Right ventricle myocardium inferior (tissue), 1 donor: ENCODE measurements around the gene ZNF22. TPM values are rescaled to one million over a fixed set of nuclear protein-coding genes. Genes with fewer than 3 reads are reported as not detected.

Source experiments
- ATAC-seq: fragments of 200-7000 bp; cut with Tn5 transposase; one replicate; pipeline ENCODE4 v1.9.1; 2020; ENCODE audit warnings: mild to moderate bottlenecking, moderate library complexity
- DNase-seq: peaks from one replicate; pipeline ENCODE4 v3.0.0; 2021; ENCODE audit errors: missing footprints
- intact Hi-C: fragments of 100-400 bp; cut with DNase I; formaldehyde crosslinking; loops from one replicate; pipeline ENCODE4 v1.11.0; 2022
- total RNA-seq: library from RNA; stranded (reverse); fragmentation: NEBNext Ultra II Directional; extraction: Animal tissue kit (Norgen Biotek cat#: 25700); gene quantifications from one replicate; pipeline ENCODE4 v1.2.1, GENCODE V29; 2021
- donor health status: DM: no; HTN: yes; CAD: no; lungs with severe emphysema.

ZNF22 gene
- total RNA-seq, 1 donor from 2014 or later: 13.7 TPM

- intact Hi-C loops: loop anchor here (10.0 kb wide), 3 partner anchors 99 to 1289 kb away; no protein-coding TSS in a partner anchor
- peak; percentile 74 for DNase-seq
- ATAC-seq: no peak
Observed at GRCh38 chr10:44974082-44974627, 26.6 kb upstream of the ZNF22 start.

- intact Hi-C loops: loop anchor here (1.0 to 10.0 kb wide), 4 partner anchors 43 to 1290 kb away; no protein-coding TSS in a partner anchor
- ATAC-seq (peak; percentile 77), DNase-seq (peak; percentile 90)
Observed at GRCh38 chr10:44974628-44975430, 25.9 kb upstream of the ZNF22 start.

- intact Hi-C loops: loop anchor here (1.0 to 10.0 kb wide), 5 partner anchors 15 to 1291 kb away; no protein-coding TSS in a partner anchor
Observed at GRCh38 chr10:44975431-44976331, 25.0 kb upstream of the ZNF22 start.

GRCh38 chr10:44976352-44977198 lies 24.1 kb upstream of the ZNF22 start:
- ATAC-seq (no peak), DNase-seq (peak; percentile 18)
- intact Hi-C loops: loop anchor here (2.0 to 10.0 kb wide), 4 partner anchors 16 to 1292 kb away; no protein-coding TSS in a partner anchor

More at GRCh38 chr10:44975431-44976331, 25.0 kb upstream of the ZNF22 start:
- peak; percentile 3 for ATAC-seq
- DNase-seq: peak; percentile 66

GRCh38 chr10:44977287-44978212 lies 23.2 kb upstream of the ZNF22 start:
- ATAC-seq (peak; percentile 6), DNase-seq (peak; percentile 50)
- intact Hi-C loops: loop anchor here (1.0 to 10.0 kb wide), 5 partner anchors 17 to 1293 kb away; no protein-coding TSS in a partner anchor

GRCh38 chr10:44978213-44978569 lies 22.5 kb upstream of the ZNF22 start:
- intact Hi-C loops: loop anchor here (1.0 to 10.0 kb wide), 4 partner anchors 18 to 1293 kb away; no protein-coding TSS in a partner anchor
- no peak for DNase-seq

GRCh38 chr10:44978570-44979280 lies 22.0 kb upstream of the ZNF22 start, which contains the start of gene DEPP1:
TSS of gene DEPP1 (minus strand) at chr10:44978809. CDS start at chr10:44978030, 779 bp downstream.
- DNase-seq (peak; percentile 93), ATAC-seq (peak; percentile 47)
- intact Hi-C loops: loop anchor here (1.0 to 10.0 kb wide), 4 partner anchors 18 to 1294 kb away; no protein-coding TSS in a partner anchor

More at GRCh38 chr10:44978213-44978569, 22.5 kb upstream of the ZNF22 start:
- ATAC-seq: no peak

- no peak for ATAC-seq
- intact Hi-C loops: loop anchor here (10.0 kb wide), 3 partner anchors 105 to 1295 kb away; no protein-coding TSS in a partner anchor
- peak; percentile 57 for DNase-seq
Observed at GRCh38 chr10:44979281-44980191, 21.2 kb upstream of the ZNF22 start.

GRCh38 chr10:44980309-44981171 lies 20.2 kb upstream of the ZNF22 start:
- ATAC-seq: no peak
- intact Hi-C loops: no loop called here
- peak; percentile 63 for DNase-seq

GRCh38 chr10:44981172-44982113 lies 19.3 kb upstream of the ZNF22 start:
- peak; percentile 42 for ATAC-seq
- intact Hi-C loops: no loop called here
- DNase-seq: peak; percentile 80

- DNase-seq (no peak), ATAC-seq (peak; percentile 14)
- intact Hi-C loops: no loop called here
Observed at GRCh38 chr10:44982114-44982460, 18.6 kb upstream of the ZNF22 start.

- DNase-seq: peak; percentile 37
- ATAC-seq: no peak
- intact Hi-C loops: no loop called here
Observed at GRCh38 chr10:44982496-44982895, 18.2 kb upstream of the ZNF22 start.
